Measurements from ENCODE around the gene ECT2L. TPM values are rescaled to one million over a fixed set of nuclear protein-coding genes. Genes with fewer than 3 reads are reported as not detected.

Gene ECT2L
- total and polyA plus RNA-seq, 2 experiments from 2014 or later = 0.03 to 0.15 TPM

Other genes with a start within 250 kb of the ECT2L start
- 6.1 and 11.2 TPM in 2 replicates for gene CCDC28A, start 22.3 kb upstream of the ECT2L start, total RNA-seq (2014; rRNA removed; shearing (Covaris generic))
- 10.5 and 14.0 TPM in 2 replicates for gene CCDC28A, start 22.3 kb upstream of the ECT2L start, polyA plus RNA-seq (2016; fragmentation: Nextera tagmentation; extraction: Ambion mirVana)
- 60.0 and 65.7 TPM in 2 replicates for gene REPS1, start 192.2 kb downstream of the ECT2L start, total RNA-seq (2014; rRNA removed; shearing (Covaris generic))
- 41.1 and 46.0 TPM in 2 replicates for gene REPS1, start 192.2 kb downstream of the ECT2L start, polyA plus RNA-seq (2016; fragmentation: Nextera tagmentation; extraction: Ambion mirVana)
- gene ABRACL, start 232.7 kb downstream of the ECT2L start, total RNA-seq (2014; rRNA removed; shearing (Covaris generic)) = 134 and 160 TPM in 2 replicates
- 502 and 516 TPM in 2 replicates for gene ABRACL, start 232.7 kb downstream of the ECT2L start, polyA plus RNA-seq (2016; fragmentation: Nextera tagmentation; extraction: Ambion mirVana)